Transverse colon (tissue), 3 donors: ENCODE data around the gene ADM2.

Source experiments
- CTCF ChIP-seq, 5 experiments: fragments of 200-600 bp in 3 of 5; fragments of 450-650 bp in 2 of 5; sonication (generic) in 3 of 5; IDR thresholded peaks; 1 replicate in 2 of 5; 2 replicates in 3 of 5; pipeline ENCODE4 v1.5.1; 2016 to 2017; ENCODE audit warnings: antibody characterized with exemption in 5 of 5, inconsistent platforms in 3 of 5, mild to moderate bottlenecking in 2 of 5, moderate library complexity in 1 of 5
- POLR2A ChIP-seq: fragments of 450-650 bp; IDR thresholded peaks from one replicate; pipeline ENCODE4 v1.6.1; 2016; ENCODE audit warnings: antibody characterized with exemption, mild to moderate bottlenecking, moderate library complexity

- TF ChIP-seq CTCF (IDR thresholded peaks at IDR 0.05) (no peak), POLR2A (no peak)
Observed at GRCh38 chr22:50447576-50448551, 33.5 kb upstream of the ADM2 start.
